Testis (tissue), 2 donors: ENCODE measurements around the gene TMEM106B.

Experiments
- POLR2A ChIP-seq: fragments of 450-650 bp; IDR thresholded peaks from one replicate; pipeline ENCODE4 v1.6.1; 2017; ENCODE audit warnings: antibody characterized with exemption, mild to moderate bottlenecking, moderate library complexity
- TF ChIP-seq, protein P1 (sequence below), 3 experiments: fragments of 450-650 bp in 2 of 3; fragments of 200-600 bp in 1 of 3; sonication (generic) in 1 of 3; IDR thresholded peaks; one replicate each; pipeline ENCODE4 v1.5.1; 2016 to 2019; ENCODE audit warnings: antibody characterized with exemption in 3 of 3, mild to moderate bottlenecking in 2 of 3, moderate library complexity in 1 of 3

DNA sequence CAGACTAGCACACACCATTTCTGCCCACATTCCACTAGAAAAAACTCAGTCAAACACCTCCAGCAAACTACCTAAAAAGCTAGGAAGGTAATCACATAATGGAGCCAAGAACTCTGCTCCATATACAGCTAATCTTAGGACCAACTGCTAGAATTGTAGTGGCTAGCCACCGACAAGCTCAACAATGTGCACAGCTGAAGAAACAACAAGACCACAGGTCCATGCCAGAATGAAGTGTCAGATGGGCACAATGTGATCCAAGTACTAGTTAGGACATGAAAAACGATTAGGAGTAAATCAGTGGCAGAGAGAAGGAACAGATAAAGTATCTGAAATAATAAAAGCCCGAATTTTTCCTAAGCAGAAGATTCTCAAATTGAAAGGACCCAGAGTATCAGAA is 38.6 kb downstream of the TMEM106B start:
- no peak for TF ChIP-seq POLR2A
- TF ChIP-seq, protein P1, sequence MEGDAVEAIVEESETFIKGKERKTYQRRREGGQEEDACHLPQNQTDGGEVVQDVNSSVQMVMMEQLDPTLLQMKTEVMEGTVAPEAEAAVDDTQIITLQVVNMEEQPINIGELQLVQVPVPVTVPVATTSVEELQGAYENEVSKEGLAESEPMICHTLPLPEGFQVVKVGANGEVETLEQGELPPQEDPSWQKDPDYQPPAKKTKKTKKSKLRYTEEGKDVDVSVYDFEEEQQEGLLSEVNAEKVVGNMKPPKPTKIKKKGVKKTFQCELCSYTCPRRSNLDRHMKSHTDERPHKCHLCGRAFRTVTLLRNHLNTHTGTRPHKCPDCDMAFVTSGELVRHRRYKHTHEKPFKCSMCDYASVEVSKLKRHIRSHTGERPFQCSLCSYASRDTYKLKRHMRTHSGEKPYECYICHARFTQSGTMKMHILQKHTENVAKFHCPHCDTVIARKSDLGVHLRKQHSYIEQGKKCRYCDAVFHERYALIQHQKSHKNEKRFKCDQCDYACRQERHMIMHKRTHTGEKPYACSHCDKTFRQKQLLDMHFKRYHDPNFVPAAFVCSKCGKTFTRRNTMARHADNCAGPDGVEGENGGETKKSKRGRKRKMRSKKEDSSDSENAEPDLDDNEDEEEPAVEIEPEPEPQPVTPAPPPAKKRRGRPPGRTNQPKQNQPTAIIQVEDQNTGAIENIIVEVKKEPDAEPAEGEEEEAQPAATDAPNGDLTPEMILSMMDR (IDR thresholded peaks at IDR 0.05): no peak
